Fibroblast of skin of left biceps (primary cell): Measurements from ENCODE around the gene TMEM119.
"Not testable (repeated sequence)": the region's sequence is repeated elsewhere in the genome, so short reads cannot be mapped to it uniquely, and the experiment has no call there.

Experiments used
- DNase-seq, 2 experiments: peaks; one replicate each; pipeline ENCODE4 v3.0.0-alpha.2; 2013; ENCODE audit warnings: low read depth in 2 of 2

Gene TMEM119

DNA sequence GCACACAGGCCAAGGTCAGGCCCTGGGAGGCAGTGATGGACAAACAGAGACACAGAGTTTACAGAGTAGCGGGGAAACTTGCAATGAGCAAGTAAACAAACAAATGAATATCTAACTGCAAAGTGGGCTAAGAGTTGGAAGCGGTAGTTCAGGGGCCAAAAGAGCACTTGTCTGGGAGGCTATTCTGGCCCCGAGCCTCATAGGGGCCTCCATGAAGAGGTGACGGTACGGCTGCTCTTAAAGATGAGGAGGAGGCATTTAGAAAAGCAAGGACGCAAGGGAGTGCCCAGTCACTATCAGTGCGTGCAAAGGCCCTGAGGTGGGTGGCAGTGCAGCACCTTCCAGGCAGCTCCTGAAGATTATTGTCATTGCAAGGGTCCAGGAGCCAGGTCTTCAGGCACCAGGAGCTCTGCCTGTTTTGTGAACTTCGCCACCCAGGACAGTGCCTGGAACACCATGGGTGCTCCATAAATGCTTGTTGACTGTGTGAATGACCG is 4.4 kb upstream of the TMEM119 start:
- no peak for DNase-seq

DNA sequence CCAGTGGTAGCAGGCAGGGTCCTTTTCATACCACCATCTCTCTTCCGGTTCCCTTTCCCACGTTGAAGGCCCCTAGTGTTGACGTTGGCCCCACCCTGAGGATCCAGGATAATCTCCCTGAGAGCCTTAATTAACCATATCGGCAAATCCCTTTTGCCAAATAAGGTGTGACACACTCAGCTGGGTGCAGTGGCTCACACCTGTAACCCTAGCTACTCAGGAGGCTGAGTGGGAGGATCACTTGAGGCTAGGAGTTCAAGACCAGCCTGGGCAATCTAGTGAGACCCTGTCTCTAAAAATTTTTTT is 2.8 kb upstream of the TMEM119 start:
- no peak for DNase-seq

DNA sequence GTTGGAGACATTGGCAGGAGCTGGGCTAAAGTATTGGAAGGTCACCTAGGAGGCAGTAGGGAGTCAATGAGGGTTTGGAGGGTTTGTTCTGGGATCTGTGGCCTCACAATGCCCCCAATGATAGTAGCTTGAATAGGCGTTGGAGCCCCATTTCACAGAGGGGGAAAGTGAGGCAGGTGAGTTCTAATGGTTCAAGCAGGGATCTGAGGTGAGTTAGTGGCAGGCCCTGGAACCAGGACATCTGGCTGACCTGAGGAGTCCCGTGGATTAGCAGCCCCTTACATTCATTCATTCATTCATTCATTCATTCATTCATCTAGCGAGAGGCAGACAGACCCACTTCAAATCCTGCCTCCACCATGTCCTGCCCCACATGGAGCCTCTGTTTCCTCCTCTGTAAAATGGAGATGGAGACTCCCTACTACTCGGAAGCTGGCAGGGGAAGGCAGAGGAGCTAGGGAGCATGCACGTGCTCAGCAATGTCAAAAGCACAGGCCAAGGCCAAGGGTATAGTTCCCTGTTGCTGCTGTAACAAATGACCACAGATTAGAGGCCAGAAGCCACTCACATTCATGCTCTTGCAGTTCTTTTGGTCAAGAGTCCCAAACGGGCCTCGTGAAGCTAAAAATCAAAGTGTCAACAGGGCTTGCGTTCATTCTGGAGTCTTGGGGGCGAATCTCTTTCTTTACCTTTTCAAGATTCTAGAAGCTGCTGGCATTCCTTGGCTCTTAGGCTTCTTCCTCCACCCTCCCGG is 2.2 kb upstream of the TMEM119 start:
- DNase-seq: no peak

DNA sequence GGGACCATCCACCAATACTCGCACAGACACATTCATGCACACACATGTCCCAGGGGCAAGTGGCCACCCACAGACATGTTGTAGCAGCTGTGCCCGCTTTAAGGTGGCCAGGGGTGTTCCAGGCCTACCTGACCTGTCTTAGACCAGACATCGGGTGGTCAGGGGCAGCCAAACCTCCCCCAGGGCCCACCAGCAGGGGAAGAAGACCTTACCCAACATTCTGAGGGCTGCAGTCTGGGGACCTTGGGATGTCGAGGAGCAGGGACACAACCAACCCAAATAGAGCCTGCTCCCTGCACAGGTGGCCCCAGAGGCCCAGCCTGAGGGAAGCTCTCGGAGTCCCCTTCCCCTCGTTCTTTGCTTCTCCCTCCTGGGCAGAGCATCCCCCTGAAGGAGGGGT is 1.7 kb upstream of the TMEM119 start:
- DNase-seq: no peak

DNA sequence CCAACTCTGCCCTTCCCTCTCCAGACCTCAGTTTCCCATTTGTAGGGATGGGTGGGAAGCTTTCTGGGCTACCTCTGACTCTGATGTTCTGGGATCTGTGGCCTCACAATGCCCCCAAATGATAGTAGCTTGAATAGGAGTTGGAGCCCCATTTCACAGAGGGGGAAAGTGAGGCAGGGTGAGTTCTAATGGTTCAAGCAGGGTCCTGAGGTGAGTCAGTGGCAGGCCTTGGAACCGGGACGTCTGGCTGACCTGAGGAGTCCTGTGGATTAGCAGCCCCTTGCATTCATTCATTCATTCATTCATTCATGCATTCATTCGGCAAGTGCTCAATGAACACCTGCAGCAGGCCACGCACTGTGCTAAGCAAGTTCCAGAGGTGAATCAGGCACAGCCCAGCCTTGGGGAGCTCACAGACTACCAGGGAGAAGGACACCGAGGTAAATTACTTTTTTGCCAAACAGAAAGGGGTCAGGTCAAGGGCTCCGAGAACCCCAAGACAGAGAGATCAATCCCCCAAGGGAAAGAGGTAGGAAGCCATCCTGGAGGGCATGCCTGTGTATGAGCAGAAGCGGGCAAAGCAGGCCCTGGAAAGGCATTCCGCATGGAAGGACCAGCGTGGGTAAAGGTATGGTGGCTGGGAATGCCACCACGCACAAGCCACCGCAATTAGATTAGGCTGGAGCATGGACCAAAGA is 818 bp upstream of the TMEM119 start:
- no peak for DNase-seq

DNA sequence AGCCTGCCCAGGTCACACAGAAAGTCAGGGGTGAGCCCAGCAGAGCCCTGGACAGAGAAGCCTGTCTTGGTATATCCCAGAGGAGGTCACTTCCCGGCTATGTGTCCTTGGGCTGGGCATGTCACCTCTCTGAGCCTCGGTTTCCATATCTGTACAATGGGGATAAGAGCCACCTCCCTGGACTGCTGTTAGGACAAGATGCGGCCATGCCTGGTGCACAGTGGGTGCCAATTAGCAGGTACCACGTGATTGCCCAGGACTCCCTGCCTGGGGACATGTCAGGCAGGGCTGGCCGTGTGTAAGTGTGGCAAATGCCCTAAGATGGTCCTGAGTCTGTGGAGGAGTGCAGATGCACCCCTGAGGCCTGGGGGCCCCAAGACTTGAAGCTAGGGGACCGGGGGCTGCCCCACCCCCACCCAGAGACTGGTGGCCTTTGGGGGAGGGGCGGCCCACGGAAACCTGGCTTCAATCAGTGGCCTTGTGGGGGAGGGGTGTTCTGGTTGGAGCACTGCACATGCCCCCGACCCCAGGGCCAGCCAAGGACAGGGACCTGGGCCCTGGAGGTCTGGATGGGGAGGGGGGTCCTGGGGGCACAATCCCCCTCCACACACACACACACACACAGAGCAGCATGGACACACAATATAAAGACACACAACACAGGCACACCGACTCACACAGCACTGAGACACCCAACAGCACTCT is 878 bp downstream of the TMEM119 start:
- no peak for DNase-seq

DNA sequence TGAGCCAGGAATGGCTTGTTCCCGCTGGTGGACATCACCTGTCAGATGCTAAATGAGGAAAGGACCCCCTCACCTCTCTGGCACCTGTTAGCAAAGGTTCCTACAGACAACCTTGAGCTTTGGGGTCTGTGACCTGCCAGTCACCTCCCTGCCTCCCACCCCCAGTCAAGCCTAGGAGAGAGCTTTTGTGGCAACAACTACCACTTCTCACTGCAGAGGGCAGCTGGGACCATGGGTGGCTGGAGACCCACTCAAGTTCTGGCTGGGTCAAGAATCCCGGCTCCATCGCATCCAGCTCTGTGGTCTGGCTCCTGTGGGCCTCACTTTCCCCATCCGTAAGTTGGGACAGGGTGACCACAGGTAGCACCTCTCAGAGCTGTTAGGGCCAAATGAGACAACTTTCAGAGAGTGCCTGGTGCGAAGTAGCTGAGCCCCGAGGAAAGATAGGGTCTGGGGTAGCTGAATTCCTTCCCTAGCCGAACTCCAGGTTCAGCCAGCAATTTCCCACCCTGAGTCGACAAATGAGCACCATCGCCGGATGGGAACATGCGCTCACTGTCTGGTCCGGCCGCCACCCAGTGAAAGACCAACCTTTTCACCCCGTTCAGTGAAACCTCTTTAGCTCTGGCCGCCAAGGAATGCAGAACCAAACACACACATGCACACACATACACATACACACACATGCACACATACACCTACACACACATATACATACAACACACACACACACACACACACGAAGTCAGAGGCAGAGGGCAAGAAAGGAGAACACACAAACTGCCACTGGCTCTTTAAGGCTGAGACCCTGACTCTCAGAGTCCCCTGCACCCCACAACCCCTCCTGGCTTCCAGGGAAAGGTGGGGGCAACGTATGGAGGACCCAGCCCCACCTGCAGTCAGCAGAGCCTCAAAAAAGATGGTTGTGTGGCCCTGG is 1.9 kb downstream of the TMEM119 start:
- DNase-seq: no peak

DNA sequence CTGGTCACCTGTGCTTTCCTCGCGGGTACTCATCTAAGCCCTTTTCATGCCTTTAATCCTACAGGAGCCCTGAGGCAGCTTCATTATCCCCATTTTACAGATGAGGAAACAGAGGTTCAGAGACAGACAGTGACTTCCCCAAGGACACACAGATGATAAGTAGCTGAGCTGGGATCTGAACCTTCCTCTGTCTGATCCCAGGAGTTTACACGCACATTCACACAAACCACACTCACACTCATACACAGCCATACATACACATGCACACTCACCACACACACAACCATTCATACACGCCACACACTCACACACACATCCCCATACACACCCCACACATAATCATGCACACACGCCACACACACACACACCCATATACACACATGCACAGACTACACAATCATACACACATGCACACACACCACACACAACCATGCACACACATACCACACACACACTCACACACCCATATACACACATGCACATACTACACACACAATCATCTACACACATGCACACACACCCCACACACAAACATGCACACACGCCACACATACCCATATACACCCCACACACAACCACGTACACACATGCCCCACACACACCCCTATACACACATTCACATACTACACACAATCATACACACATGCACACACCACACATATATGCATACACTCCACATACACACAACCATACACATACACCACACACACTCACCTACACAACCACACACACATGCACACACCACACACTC is 2.7 kb downstream of the TMEM119 start:
- DNase-seq: no peak

DNA sequence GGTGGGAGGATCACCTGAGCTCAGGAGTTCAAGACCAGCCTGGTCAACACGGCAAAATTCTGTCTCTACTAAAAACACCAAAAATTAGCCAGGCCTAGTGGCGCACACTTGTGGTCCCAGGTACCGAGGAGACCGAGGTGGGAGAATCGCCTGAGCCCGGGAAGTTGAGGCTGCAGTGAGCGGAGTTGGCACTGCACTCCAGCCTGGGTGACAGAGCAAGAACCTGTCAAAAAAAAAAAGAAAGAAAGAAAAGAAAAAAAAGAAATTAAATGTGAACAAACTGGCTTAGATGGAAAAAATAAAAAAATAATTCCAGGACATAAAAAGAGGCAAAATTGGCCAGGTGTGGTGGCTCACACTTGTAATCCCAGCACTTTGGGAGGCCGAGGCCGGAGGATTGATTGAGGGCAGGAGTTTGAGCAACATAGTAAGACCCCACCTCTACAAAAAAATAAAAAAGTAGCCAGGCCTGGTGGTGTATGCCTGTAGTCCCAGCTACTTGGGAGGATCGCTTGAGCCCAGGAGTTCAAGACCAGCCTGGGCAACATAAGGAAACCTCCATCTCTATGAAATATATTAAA is 3.5 kb downstream of the TMEM119 start:
- no peak for DNase-seq

DNA sequence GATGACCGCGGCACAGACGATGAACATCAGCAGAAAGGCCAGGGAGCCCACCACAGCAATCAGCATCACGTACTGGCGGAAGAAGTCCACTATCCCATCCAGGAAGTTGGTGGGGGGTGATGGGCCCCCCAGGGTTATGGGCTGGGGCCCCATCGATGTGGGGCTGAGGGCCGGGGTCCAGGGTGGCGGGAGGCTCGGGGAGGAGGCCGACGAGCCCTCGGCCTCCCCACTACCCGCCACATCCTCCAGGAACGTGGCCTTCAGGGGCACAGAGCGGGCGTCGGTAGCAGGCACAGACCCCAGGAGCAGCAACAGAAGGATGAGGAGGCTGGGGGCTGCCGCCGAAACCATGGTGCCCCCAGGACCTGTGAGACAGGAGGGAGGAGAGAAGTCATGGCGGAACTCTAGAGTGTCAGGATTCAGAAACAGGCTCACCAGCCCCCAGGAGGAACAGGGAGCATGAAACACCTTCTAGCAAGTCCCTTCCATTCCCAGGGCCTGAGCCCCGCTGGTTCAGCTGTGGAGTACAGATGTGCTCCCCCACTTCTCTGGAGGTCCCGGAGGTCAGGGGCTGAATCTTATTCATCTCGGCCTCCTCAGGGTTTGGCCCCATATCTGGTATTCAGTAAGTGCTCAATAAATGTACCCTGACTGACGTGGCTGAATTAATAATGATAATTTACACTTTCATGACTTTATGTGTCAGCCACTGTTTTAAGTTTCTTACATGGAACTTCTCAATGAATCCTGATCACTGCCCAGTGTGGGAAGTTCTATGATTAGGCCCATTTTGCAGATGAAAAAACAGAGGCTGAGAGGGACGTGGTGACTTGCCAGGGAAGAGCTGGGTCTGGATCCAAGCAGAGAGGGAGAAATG is 5.6 kb downstream of the TMEM119 start:
- no peak for DNase-seq

DNA sequence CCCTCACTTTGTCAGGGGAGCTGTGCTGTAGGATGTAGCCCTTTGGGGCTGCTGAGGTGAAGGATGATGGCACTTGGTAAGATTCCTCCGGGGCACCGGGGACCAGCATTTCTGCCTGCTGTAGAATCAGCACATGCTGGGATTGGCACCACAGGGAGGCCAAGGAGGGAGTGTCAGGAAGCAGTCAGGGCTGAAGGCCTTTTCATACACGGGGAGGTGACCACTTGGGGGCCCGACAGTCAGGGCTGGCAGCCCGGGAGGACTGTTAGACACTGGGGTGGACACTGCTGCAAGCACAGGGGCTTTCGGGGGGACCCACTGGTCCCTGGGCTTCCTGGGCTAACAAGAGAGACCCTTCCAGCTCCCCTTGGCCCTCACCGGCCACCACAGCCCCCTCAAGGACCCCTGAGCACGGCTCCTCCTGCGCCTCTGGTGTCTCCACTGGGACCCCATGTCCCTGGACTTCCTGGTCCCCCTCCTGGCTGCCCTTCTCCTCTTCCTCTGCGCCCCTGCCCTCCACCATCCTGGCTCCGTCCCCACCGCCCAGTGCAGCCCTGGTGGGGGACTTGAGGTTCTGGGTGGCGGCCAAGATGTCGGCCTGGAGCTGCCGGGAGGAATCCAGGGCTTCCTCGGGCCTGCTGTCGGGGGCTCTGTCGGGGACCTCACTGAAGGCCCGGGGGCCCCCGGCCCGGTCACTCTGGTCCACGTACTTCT is 6.5 kb downstream of the TMEM119 start:
- no peak for DNase-seq

DNA sequence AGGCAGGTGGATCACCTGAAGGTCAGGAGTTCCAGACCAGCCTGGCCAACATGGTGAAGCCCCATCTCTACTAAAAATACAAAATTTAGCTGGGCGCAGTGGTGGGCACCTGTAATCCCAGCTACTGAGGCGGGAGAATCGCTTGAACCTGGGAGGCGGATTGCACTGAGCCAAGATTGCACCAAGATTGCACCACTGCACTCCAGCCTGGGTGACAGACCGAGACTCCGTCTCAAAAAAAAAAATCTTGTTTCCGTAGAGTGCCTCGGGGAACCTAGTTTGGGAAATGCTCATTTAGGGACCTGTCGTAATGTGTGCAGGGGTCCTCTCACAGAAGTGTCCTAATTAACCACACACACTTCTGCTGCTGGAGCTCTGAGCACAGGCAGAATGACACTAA is 7.4 kb downstream of the TMEM119 start:
- DNase-seq: not testable (repeated sequence)

DNA sequence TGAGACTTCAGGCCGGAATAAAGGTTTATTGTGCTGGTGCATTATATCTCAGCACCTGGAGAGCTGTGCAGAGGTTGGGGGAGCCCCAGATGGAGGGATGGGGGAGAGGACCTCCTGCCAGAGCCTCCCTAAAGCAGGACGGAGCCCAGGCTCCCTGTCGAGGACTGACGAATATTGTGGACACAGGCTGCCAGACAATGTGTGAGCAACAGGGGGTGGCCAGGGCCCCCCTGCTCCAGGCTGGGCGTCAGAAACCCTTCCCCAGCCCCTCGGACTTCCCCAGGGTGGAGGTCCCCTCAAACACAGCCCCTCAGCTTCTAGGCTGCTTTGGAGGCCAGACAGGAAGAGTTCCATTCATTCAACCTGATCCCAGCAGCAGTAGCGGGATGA is 8.0 kb downstream of the TMEM119 start:
- DNase-seq: no peak

DNA sequence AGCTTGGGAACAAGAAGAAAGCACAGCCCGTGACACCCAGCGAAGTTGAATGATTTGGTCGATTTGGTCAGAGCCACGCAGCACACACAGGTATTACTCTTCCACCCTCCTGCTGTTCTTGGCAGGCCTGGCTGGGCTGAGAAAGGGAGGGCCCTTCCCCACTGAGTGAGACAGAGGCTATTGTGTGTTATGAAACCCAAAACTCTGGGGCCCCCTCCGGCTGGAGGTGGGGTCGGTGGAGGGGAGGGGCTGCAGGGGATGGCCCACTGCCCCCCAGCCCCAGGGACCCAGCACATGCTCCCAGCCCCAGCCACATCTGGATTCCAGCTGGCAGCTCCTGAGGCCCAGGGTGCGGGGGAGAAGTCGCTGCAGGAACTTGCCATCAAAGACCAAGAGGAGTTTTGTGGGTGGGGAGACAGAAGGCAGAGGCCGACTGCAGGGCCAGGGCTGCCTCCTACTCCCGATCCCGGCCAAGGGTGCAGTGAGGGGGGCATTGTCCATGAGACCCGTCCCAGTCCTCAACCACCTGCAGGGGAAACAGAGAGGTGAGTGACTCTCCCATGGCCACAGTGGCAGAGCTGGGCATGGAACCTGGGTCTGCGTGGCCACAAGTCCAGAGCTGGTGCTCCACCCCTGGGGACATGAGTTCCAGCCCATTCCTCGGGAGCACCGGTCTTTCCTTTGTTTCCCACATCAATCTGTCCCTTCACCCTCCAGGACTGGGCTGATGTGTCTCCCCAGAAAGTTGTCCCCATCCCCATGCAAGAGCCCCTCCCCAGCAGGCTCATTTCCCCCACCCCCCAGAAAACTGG is 8.7 kb downstream of the TMEM119 start:
- peak; percentile 75 to 78 for DNase-seq

DNA sequence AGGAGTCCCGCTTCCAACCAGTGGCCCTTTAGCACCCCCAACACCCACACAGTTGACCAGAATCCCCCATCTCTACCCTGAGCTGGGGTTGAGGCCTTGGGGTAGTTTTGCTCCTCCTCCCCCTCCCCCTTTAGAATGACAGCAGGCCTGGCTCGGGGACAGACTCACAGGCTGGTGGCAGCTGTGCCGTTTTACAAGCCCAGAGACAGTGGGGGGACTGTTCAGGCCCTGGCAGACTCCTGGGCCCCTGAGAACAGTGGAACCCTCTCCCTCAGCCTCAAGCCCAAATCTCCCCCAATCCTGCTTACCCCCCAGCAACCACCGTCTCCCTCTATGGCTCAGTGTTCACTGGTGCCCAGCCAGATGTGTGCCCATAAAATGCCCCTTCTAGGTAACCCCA is 10.1 kb downstream of the TMEM119 start:
- no peak for DNase-seq

DNA sequence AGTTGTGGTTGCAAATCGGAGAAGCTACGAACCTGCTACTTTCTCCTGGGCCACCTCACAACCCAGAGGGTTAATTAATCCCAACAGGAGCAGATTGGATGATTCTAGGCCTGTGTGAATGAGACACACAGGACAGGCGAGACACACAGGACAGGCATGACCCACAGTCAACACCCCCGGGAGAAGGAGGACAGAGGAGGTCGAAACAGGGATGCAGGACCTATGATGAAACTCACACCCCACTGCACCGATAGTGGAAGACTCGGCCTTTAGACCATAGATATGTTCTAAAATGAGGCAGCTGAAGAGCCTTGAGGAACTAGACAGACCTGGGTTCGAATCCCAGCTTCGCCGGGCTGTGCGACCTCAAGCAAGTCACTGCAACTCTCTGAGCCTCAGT is 11.6 kb downstream of the TMEM119 start:
- DNase-seq: no peak

DNA sequence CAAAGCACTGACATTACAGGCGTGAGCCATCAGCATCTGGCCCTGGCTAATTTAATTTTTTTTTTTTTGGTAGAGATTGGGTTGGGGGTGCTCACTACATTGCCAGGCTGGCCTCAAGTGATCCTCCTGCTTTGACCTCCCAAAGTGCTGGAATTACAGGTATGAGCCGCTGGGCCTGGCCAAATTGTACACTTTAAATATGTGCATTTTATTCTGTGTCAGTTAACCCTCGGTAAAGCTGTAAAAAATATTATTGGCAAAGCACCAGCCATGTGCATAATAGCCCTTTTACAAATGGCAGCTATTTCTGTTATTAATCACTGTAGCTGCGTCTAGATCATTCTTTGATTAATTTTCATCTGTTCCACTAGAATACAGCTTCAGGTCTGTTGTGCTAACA is 12.0 kb downstream of the TMEM119 start:
- no peak for DNase-seq

DNA sequence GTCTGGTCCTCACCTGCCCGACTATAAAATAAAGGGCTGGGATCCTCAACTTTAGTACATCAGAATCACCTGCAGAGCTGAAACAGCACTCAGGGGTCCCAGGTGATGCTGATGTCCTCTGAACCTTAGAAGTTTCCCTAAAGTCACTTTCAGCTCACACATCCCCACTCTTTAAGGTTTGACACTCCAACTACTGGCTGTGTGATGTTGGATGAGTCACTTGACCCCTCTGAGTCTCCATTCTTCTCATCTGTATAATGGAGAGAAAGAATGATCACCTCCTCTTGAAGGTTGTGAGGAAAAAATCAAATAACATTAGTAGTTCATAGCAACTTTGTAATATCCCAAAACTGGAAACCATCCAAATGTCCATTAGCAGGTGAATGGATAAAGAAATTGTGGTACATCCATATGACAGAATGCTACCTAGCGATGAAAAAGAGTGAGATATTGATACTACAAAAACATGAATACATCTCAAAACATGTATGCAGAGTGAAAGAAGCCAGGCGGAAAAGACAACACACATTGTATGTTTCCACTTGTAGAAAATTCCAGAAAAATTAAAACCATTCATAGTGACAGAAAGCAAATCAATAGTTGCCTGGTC is 13.3 kb downstream of the TMEM119 start:
- no peak for DNase-seq
